ENCODE results near the gene BEST1.

DNA sequence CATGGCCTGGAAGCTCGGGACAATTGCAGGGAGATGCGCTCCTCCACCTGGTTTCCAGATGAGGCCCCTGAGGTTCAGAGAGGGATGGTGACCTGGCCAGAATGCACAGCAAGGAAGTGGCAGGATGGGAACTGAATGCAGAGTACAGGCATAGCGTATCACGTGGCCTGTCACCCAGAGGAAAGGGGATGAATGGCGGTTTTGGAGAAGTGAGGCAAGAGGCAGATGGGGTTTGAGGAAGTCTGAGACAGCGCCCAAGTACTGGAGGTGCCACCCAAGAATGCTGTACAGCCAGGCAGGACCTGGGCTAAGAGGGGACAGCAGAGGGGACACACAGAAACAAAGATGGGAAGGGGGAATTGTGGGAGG lies 37.6 kb upstream of the BEST1 start:
- TF ChIP-seq, protein P1, sequence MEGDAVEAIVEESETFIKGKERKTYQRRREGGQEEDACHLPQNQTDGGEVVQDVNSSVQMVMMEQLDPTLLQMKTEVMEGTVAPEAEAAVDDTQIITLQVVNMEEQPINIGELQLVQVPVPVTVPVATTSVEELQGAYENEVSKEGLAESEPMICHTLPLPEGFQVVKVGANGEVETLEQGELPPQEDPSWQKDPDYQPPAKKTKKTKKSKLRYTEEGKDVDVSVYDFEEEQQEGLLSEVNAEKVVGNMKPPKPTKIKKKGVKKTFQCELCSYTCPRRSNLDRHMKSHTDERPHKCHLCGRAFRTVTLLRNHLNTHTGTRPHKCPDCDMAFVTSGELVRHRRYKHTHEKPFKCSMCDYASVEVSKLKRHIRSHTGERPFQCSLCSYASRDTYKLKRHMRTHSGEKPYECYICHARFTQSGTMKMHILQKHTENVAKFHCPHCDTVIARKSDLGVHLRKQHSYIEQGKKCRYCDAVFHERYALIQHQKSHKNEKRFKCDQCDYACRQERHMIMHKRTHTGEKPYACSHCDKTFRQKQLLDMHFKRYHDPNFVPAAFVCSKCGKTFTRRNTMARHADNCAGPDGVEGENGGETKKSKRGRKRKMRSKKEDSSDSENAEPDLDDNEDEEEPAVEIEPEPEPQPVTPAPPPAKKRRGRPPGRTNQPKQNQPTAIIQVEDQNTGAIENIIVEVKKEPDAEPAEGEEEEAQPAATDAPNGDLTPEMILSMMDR (IDR thresholded peaks at IDR 0.05; ENCODE audit: low read depth, low read length) = no peak
- no peak for TF ChIP-seq POLR2A (IDR thresholded peaks at IDR 0.05; ENCODE audit: extremely low read depth, insufficient read length)
- TF ChIP-seq MAX (IDR thresholded peaks at IDR 0.05; ENCODE audit: low read depth, low read length) = peak; percentile 97

Measured in NB4 (cell line).